Measurements from ENCODE around the gene PSMD2. TPM values are rescaled to one million over a fixed set of nuclear protein-coding genes. Genes with fewer than 3 reads are reported as not detected.

Gene PSMD2
- total and polyA plus RNA-seq, 2 donors (not counting 3 experiments of a cell fraction or from before 2014, with no cell fraction given), result 414 to 435 TPM

DNA sequence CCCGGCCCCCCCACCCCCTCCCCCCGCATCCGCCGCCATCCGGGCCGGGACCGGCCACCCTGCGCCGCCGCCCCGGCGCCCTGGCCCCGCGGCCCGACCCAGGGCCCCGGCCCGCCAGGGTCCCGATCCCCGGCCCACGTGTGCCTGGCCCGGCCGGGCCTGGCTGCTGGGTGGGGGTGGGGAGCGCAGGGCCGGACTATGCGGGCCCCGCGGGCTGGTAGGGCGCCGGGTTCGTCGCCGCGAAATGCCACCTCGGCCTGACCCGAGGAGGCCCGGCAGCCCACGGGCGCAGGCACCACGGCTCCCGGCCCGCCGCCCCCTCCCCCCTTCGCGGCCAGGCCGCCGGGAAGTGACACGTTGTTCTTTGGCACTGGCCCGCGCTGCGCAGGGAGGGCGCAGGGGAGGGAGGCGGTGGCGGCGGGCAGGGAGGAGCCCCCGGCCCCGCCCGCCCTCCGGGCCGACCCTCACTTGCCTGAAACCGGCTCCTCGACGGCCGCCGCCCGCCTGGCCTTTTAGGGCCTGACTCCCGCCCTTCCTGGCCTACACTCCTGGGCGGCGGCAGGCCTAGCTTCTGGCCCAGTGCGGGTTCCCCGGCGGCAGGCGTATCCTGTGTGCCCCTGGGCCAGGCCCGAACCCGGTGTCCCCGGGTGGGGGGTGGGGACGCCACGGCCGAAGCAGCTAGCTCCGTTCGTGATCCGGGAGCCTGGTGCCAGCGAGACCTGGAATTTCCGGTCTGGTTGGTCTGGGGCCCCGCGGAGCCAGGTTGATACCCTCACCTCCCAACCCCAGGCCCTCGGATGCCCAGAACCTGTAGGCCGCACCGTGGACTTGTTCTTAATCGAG is 15.9 kb downstream of the PSMD2 start:
- Histone ChIP-seq H3K27me3 (ENCODE audit: control insufficient read depth in 2 of 2, insufficient read depth in 2 of 2, low read length in 2 of 2) (no peaks in the 10 kb centered on the region), H3K4me2 (ENCODE audit: insufficient read depth, low read length) (peak overlapping the region; percentile 25), H3K36me3 (ENCODE audit: control insufficient read depth in 2 of 2, extremely low read depth in 1 of 2, insufficient read depth in 2 of 2, low read length in 2 of 2) (peaks cover 9 to 11% of the 10 kb centered on the region in 2 experiments), H4K20me1 (replicated peaks; ENCODE audit: control insufficient read depth, extremely low read depth, insufficient read depth, low read length) (peaks cover 3% of the 10 kb centered on the region), H3K9me3 (replicated peaks; ENCODE audit: control insufficient read depth, insufficient read depth, low read length) (no peaks in the 10 kb centered on the region), H3K27ac (ENCODE audit: insufficient read depth, low read depth, low read length) (peak overlapping the region; percentile 64), H3K4me1 (ENCODE audit: control insufficient read depth, extremely low read depth, insufficient read depth, low read length) (peaks cover 34% of the 10 kb centered on the region), H3K79me2 (ENCODE audit: control insufficient read depth, insufficient read depth, low read length) (peaks cover 49% of the 10 kb centered on the region), H3K9ac (replicated peaks; ENCODE audit: extremely low read depth, insufficient read depth, low read length) (peak overlapping the region; percentile 82), H3K9me1 (replicated peaks; ENCODE audit: control insufficient read depth, extremely low read depth, insufficient read depth, low read length) (no peaks in the 10 kb centered on the region), H3K4me3 (replicated peaks in 1 of 3; ENCODE audit: insufficient read depth in 1 of 3, low read depth in 1 of 3, low read length in 3 of 3) (peak overlapping the region; percentile 36 to 84 (median 59)), H2AFZ (ENCODE audit: low read depth, low read length) (no peak overlapping the region)
- peak; percentile 81 for DNase-seq (ENCODE audit: low read depth, low spot score)
- intact Hi-C loops (cut with micrococcal nuclease) (loop anchor here (1.0 to 5.0 kb wide), 3 partner anchors 16 to 138 kb away; partner anchors contain the start of gene PSMD2), dilution Hi-C loops (cut with MboI; ENCODE audit: extremely low pct_ligation_motif_present, low sequenced_read_pairs) (no loop called here)
- POLR2A ChIA-PET, result interaction anchor here (1.0 to 1.5 kb wide), 2 partner anchors 22 to 47 kb away, joined by 3 to 5 read pairs; partner anchors contain the start of genes CLCN2, FAM131A and POLR2H
- peak; percentile 68 for FAIRE-seq
- BruUV-seq (replicated peaks), result TSS peak; percentile 50
- CTCF ChIA-PET, result no interaction called here
- TF ChIP-seq EZH2 (IDR thresholded peaks at IDR 0.05; ENCODE audit: borderline replicate concordance, low read depth, low read length, severe bottlenecking) (no peak), JUN (IDR thresholded peaks at IDR 0.05; ENCODE audit: borderline replicate concordance, insufficient read depth, insufficient read length, low read depth) (no peak), POLR2A (IDR thresholded peaks at IDR 0.05; ENCODE audit: low read depth, low read length) (peak; percentile 79), GATA2 (IDR thresholded peaks at IDR 0.05; ENCODE audit: insufficient read depth, insufficient read length, low read depth, low read length) (no peak), FOS (IDR thresholded peaks at IDR 0.05; ENCODE audit: borderline replicate concordance, insufficient read depth, low read length) (peak; percentile 9), POLR2AphosphoS5 (IDR thresholded peaks at IDR 0.05; ENCODE audit: insufficient read depth, low read depth, low read length) (peak; percentile 91), MYC (IDR thresholded peaks at IDR 0.05; ENCODE audit: low read depth, low read length) (no peak)
- TF ChIP-seq, protein P1, sequence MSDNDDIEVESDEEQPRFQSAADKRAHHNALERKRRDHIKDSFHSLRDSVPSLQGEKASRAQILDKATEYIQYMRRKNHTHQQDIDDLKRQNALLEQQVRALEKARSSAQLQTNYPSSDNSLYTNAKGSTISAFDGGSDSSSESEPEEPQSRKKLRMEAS (IDR thresholded peaks at IDR 0.05; ENCODE audit: insufficient read depth, insufficient read length), result no peak

Data from endothelial cell of umbilical vein (primary cell).